K562 (cell line): ENCODE measurements around the gene PLXNA2. TPM values are rescaled to one million over a fixed set of nuclear protein-coding genes. Genes with fewer than 3 reads are reported as not detected.

Experiments used
- ARID1B ChIP-seq: fragments of 450-650 bp; IDR thresholded peaks from 2 replicates; pipeline ENCODE4 v1.6.1; 2016; ENCODE audit warnings: antibody characterized with exemption, mild to moderate bottlenecking, inconsistent platforms
- ATF3 ChIP-seq, 2 experiments: fragments of 450-650 bp in 1 of 2; sonication (generic) in 1 of 2; formaldehyde crosslinking in 1 of 2; IDR thresholded peaks in 1 of 2; conservative IDR thresholded peaks in 1 of 2; 2 replicates each; pipeline versions ENCODE4 v1.6.1 to v1.8.1; 2016 to 2023; ENCODE audit warnings: mild to moderate bottlenecking in 2 of 2, moderate library complexity in 2 of 2, inconsistent platforms in 1 of 2, missing genetic modification reagents in 1 of 2
- CBFA2T2 ChIP-seq: fragments of 450-650 bp; conservative IDR thresholded peaks from 2 replicates; pipeline ENCODE4 v1.6.1; 2017; ENCODE audit warnings: mild to moderate bottlenecking
- CBX3 ChIP-seq, 2 experiments: IDR thresholded peaks; 1 replicate in 1 of 2; 2 replicates in 1 of 2; pipeline ENCODE4 v1.6.1; 2012; ENCODE audit warnings: inconsistent platforms in 2 of 2, low read length in 2 of 2, borderline replicate concordance in 1 of 2, control low read depth in 1 of 2
- GATA2 ChIP-seq: sonication (generic); formaldehyde crosslinking; IDR thresholded peaks from 2 replicates; pipeline ENCODE4 v1.4.0; 2020; ENCODE audit warnings: mild to moderate bottlenecking, missing genetic modification reagents
- HNRNPK ChIP-seq: fragments of 200-400 bp; formaldehyde crosslinking; IDR thresholded peaks from one replicate; pipeline ENCODE4 v1.6.1; 2018; ENCODE audit warnings: mild to moderate bottlenecking, low read depth, low read length; ENCODE audit not compliant: poor library complexity, severe bottlenecking
- NCOR1 ChIP-seq: fragments of 450-650 bp; IDR thresholded peaks from 2 replicates; pipeline ENCODE4 v1.6.1; 2016; ENCODE audit warnings: mild to moderate bottlenecking, moderate library complexity
- TAL1 ChIP-seq: fragments of 450-650 bp; IDR thresholded peaks from 2 replicates; pipeline ENCODE4 v1.6.1; 2016; ENCODE audit warnings: mild to moderate bottlenecking
- TCF3 ChIP-seq: sonication (generic); formaldehyde crosslinking; IDR thresholded peaks from 2 replicates; pipeline ENCODE4 v1.4.0; 2020; ENCODE audit warnings: mild to moderate bottlenecking, missing genetic modification reagents
- ZBTB40 ChIP-seq, 2 experiments: fragments of 450-650 bp in 1 of 2; sonication (generic) in 1 of 2; formaldehyde crosslinking in 1 of 2; IDR thresholded peaks; 2 replicates each; pipeline versions ENCODE4 v1.7.1 to v1.9.0; 2016 to 2022; ENCODE audit warnings: inconsistent platforms in 1 of 2, mild to moderate bottlenecking in 1 of 2, missing genetic modification reagents in 1 of 2
- polyA plus RNA-seq, 8 experiments: library from polyadenylated mRNA; depleted of rRNA in 4 of 8; stranded (reverse) in 5 of 8; unstranded in 3 of 8; fragments of >200 nt; fragmentation: Nextera tagmentation in 2 of 8; fragmentation: Illumina TruSeq in 1 of 8; extraction: Ambion mirVana in 2 of 8; extraction: Trizol in 1 of 8; gene quantifications; 2 replicates each; pipeline versions ENCODE4 v1.2.1 to v1.2.3, GENCODE V29; 2011 to 2014; ENCODE audit warnings: inconsistent platforms in 1 of 8, missing spikeins in 1 of 8
- total RNA-seq, 7 experiments: library from RNA; depleted of rRNA in 6 of 7; stranded (reverse); fragments of >200 nt in 6 of 7; fragmentation: Illumina TruSeq in 2 of 7; extraction: Trizol in 2 of 7; gene quantifications; 2 replicates each; pipeline versions ENCODE4 v1.2.1 to v1.2.3, GENCODE V29; 2011 to 2021; ENCODE audit warnings: low replicate concordance in 1 of 7

The PLXNA2 gene
- total and polyA plus RNA-seq, 9 of the 15 experiments (the other 6 are each of a cell fraction or from before 2014, with no cell fraction given) = 0.01 to 1.3 (median 0.32) TPM

GRCh38 chr1:208171616-208172422 is 72.4 kb downstream of the PLXNA2 start (continued):
- peak; percentile 76 for TF ChIP-seq ZBTB40 (IDR thresholded peaks at IDR 0.05)
- TF ChIP-seq ZBTB40 (CRISPR knock-in tag; IDR thresholded peaks at IDR 0.05) = no peak
- TF ChIP-seq TAL1 = peak; percentile 36; the same call in 1 of the 2 replicates
- TF ChIP-seq ARID1B = peak; percentile 36
- TF ChIP-seq CBFA2T2 = peak; percentile 38; the same call in 1 of the 2 replicates
- TF ChIP-seq ATF3 (IDR thresholded peaks at IDR 0.05) = peak; percentile 50
- TF ChIP-seq ATF3 (CRISPR knock-in tag; conservative IDR thresholded peaks at IDR 0.05) = no peak
- no peak for TF ChIP-seq HNRNPK
- peak; percentile 43; the same call in 1 of the 2 replicates for TF ChIP-seq GATA2 (CRISPR knock-in tag)
- TF ChIP-seq CBX3 (IDR thresholded peaks at IDR 0.05; ENCODE audit: borderline replicate concordance in 1 of 2, low read length in 2 of 2) = 0 out of 3 replicates have a peak, but pooled peaks of 1 of the 2 experiments have one; percentile 26
- TF ChIP-seq TCF3 = peak; percentile 50
- TF ChIP-seq NCOR1 = peak; percentile 12; the same call in 1 of the 2 replicates
